Stimulated activated naive CD4-positive, alpha-beta T cell (primary cell): Measurements from ENCODE around the gene FAM118B.
A peak's percentile ranks its signal among the peaks of the same experiment; 100 is the strongest.
"Not testable (repeated sequence)": the region's sequence is repeated elsewhere in the genome, so short reads cannot be mapped to it uniquely, and the experiment has no call there.

Experiments used
- DNase-seq, 6 experiments: peaks; one replicate each; lab custom pipeline; 2025; lab: John Stamatoyannopoulos, UW

FAM118B gene

DNA sequence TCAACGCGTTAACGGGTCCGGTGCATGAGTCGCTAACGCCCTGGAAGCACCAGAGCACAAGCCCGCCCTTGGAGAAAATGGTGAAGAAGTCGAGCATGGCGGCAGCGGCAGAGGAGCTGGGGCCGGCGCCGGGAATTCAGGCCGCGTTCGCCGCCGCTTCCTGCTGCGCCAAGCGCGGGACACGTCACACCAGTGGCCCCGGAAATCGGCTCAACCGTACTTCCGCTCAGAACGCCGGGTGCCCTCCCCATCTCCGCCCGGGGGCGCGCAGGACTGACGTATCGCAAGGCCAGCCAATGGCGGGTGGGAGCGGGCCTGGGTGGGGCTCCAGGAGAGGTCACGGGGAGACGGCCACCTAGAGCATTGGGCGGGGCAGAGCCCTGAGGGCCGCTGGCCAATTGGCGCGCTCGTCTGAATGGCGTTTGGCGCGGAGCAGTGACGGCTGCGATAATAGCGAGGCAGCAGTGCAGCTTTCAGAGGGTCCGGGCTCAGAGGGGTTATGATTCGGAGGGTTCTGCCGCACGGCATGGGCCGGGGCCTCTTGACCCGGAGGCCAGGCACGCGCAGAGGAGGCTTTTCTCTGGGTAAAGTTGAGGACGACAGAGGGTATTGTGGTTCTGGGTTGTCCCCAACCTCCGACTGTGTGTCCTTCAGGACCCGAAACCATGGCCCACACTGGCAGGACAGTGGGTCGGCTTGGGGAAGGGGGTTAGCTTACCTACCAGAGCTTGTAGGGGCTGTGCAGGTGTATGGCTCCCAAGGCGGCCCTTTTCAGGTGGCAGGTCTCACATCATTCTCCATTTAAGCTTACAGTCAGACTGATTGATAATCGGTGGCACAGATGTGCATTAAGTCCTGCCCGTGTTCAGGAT lies 57.4 kb downstream of the FAM118B start, which contains the start of the genes FOXRED1 and SRPRA:
Gene FOXRED1 (plus strand): TSS at position 447 of the 872 bp plus-strand sequence. CDS start 53 bp downstream, at position 500.
Gene SRPRA (minus strand): TSS at position 188 of the 872 bp plus-strand sequence. CDS start 91 bp downstream, at position 97.
- DNase-seq: peak; percentile 98 to 99 (median 99)

DNA sequence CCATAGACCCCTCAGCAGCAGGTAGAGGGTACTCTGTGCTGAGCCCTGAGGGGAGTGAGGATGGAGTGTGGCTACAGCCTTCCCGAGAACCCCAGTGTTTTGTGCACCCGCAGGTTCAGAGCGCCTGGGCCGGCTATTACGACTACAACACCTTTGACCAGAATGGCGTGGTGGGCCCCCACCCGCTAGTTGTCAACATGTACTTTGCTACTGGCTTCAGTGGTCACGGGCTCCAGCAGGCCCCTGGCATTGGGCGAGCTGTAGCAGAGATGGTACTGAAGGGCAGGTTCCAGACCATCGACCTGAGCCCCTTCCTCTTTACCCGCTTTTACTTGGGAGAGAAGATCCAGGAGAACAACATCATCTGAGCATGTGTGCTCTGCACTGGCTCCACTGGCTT lies 65.7 kb downstream of the FAM118B start:
- DNase-seq: no peak

DNA sequence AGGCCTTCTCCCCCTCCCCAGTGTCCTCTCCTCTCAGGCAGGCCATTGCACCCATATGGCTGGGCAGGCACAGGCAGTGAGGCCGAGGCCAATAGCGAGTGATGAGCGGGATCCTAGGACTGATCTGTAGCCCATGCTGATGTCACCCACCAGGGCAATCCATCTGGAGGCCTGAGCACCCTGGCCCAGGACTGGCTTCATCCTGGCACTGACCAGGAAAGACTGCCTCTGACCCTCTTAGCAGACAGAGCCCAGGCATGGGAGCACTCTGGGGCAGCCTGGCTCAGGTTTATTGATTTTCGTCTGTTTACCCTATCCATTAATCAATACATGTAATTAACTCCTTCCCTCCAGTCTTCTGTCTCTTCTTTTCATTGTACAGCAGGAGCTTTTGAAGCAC lies 66.2 kb downstream of the FAM118B start:
- no peak for DNase-seq

DNA sequence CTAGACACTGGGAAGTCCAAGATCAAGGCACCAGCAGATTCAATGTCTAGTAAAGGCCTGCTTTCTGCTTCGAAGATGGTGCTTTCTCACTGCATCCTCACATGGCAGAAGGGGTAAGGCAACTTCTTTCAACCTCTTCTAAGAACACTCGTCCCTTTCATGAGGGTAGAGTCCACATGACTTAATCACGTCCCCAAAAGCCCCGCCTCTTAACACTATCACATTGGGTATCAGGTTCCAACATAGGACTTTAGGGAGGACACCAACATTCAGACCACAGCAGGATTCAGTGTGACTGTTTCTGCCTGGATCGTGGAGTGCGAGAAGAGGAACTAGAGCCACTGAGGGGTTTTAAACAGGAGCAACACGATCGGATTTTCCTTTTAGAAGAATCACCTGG lies 67.6 kb downstream of the FAM118B start:
- no peak for DNase-seq

DNA sequence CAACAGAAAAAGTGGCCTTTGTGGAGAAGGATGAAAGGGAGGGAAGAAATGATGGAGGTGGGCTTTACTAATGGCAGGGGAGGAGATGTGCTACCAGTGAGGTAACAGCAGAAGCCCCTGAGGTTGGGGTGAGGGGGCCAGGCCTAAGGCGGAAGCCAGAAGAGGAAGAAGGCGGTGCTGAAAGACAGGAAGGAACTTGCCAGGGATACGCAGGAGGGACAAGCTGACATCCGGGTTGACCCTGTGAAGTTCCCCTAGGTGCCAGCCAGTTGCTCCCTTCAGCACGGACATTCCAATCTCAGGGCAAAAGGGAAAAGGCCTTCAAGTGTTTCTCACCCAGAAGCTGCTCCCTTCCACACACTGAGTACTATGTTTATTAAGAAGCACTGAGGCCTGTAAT lies 69.0 kb downstream of the FAM118B start:
- peak in 2 of 6 experiments; percentile 2 to 9 for DNase-seq

DNA sequence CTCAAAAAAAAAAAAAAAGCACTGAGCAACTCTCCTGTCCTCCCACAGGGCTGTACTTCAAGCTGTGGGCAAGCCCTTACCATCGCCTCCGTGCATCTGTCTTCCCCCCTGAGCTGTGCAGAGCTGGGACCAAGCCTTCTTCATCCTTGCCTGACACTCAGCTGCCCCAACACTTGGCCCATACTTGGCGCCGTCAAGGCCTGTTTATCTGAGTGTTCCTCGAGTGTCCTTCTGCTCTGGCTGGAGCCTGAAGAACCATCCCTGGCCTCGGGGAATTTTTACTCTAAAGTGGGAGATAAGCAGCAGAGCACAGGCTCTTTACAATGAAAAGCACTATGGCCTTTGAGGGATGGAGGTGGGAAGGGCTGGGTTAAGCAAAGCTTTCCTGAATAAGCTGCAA lies 69.7 kb downstream of the FAM118B start:
- no peak for DNase-seq

DNA sequence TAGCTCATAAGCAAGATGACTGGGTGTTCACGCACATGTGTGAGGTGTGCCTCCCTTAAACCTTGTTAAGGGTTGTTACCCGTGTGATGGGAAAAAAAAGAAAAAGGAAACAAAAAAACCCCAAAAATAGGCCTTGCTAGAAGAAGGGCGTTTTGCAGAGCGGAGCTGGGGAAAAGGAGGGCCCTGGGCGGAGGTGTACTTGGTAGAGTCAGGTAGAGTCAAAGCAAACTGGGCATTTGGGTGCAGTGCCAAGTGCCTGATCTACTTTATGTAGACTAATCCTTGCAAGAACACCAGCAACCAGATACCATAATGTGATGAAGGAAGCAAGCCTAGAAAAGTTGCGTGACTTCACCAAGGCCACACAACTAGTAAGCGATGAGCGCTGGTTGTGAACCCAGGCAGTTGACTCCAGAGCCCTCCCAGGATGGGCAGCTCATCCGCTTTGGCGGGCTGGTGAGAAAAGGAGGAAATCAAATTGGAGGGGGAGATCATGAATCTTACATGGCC lies 70.1 kb downstream of the FAM118B start:
- no peak for DNase-seq

DNA sequence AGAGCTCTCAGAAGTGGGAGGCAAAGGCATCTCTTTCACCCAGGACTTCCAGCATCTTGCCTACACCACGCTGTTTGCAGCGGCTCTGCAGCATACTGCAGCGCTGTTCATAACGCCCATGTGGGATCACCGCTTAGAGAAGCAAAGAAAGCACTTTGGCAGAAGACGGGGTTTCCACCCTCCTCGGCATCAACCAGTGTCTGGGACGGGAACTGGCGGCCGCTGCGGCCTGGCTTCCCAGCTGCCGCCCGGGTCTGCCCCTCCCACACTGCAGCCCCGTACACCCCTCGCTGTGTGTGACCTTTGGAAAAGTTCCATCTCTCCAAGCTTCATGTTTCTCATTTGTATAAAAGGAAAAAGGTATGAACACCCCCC lies 70.8 kb downstream of the FAM118B start:
- DNase-seq: peak; percentile 29 to 67 (median 34)

DNA sequence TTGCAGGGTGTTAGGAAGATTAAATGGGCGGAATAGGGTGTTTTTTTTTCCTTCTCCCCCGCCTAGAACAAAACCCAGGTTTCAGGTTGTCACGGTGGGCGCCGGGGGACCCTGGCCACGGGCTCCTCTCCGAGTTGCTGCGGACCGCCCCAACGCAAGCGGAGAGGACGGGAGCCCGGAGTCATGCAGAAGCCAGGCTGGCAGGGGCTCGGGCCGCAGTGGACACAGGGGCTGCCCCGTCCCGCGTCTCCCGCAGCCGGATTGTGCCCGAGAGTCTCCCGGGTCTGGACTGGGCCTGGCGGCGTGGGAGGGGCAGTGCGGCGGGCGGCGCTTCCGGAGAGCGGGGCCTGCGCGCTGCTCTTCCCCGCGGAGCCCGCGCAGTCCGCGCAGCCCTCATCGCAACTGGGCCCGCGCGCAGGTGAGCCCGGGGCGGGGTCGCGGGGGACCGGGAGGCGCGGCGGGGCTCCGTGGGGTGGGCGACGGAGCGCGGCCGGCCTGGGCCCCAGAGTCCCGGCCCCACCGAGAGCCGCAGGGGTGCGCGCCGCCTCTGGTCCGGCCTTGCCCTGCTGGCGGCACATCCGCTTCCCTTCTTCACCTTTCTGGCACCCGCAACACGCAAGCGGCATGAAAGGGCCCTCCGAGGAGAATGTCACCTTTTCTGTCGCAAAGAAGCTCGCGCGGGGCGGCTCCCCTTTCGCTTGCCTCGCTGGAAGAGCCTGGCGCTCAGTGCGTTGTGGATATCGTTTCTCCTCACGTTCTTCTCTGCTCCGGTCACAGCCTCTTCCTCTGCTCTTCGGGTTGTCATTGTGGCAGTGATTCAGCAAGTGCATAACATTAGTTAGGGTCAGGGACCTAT lies 71.4 kb downstream of the FAM118B start, which contains the start of gene TIRAP:
Gene TIRAP (plus strand): TSS at position 358 of the 856 bp plus-strand sequence. CDS start 7,802 bp downstream, outside the sequence.
- DNase-seq: peak; percentile 40 to 77 (median 60)

DNA sequence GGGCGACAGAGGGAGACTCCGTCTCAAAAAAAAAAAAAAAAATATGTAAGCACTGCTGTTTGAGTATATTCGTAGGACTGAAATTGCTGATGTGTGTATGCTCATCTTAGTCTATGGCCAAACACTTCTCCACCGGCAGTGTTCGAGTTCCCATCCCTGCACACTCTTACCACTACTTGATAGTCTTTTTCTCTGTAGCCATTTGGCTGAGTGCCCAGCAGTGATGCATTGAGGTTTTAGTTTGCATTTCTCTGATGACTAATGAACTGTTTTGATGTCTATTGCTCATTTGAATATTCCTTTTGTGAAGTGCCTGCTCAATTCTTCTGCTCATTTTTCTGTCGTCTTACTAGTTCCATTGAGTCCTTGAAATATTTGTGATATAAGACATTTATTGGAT lies 73.2 kb downstream of the FAM118B start:
- peak in 5 of 6 experiments; percentile 23 to 61 (median 44) for DNase-seq

DNA sequence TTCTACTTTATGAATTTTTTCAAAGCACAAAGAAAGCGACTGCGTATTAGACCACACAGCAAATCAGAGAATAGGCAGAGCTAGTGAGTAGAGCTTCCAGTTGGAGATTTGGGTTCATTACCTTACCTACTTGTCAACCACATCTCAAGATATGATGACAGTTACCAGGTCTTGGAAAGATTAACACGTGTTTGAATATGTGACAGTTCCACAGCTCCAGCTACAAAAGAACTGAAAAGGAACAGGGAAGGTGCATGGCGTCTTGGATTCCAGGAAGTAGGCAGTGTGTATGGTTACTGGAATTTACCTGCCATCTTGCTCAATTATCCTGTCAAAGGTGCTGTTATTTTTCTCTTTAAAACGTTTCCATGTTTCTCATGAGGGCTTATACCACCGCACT lies 76.7 kb downstream of the FAM118B start:
- DNase-seq: no peak

DNA sequence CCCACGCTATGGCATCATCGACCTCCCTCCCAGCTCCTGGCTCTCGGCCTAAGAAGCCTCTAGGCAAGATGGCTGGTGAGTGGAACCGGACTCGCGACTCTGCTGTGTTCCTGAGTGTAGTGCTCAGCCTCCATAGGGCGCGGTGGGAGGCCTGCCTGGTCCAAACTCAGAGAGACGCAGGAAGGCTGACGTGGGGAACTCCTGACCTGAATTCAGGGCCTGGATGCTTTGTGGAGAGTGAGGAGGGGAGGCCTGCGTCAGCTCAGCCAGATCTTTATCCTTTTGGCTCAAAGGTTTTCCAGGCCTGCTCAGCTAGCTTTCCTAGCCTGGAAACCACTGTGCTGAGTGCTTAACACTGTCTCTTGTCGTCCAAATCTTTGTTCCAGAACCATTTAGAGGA lies 79.3 kb downstream of the FAM118B start:
- no peak for DNase-seq

DNA sequence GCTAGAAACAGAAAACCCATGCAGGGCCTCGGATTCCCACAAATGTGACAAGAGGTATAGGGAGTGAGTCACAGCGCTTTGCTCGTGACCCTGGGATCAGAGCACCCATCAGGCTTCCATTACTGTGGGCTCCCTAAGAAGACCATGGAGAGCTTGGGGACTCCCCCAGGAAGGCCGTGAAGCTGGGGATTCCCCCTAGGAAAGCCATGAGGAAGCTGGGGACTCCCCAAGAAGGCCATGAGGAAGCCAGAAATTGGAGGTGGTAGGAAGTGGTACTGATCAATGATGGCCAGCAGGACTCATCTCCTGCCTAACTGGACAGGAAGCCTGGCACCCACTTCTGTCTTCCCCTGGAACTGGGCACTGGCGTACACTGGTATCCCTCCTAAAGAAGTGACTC lies 82.1 kb downstream of the FAM118B start:
- DNase-seq: no peak

DNA sequence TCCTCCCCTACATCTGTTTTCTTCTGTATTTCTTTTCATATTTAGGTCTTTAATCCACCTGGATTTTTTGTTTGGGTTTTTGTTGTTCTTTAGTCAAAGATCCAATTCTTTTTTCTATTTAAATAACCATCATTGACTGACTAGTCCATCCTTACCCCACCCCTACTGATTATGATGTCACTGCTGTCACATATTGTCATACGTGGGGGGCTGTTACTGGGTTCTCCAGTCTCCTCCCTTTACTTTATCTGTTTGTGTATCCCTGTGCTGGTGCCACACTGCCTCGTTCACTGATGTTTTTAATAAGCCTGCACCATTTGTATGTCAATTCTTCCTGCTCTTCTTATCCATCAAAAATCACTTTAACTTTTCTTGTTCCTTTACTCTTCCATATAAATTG lies 85.4 kb downstream of the FAM118B start:
- DNase-seq: no peak

DNA sequence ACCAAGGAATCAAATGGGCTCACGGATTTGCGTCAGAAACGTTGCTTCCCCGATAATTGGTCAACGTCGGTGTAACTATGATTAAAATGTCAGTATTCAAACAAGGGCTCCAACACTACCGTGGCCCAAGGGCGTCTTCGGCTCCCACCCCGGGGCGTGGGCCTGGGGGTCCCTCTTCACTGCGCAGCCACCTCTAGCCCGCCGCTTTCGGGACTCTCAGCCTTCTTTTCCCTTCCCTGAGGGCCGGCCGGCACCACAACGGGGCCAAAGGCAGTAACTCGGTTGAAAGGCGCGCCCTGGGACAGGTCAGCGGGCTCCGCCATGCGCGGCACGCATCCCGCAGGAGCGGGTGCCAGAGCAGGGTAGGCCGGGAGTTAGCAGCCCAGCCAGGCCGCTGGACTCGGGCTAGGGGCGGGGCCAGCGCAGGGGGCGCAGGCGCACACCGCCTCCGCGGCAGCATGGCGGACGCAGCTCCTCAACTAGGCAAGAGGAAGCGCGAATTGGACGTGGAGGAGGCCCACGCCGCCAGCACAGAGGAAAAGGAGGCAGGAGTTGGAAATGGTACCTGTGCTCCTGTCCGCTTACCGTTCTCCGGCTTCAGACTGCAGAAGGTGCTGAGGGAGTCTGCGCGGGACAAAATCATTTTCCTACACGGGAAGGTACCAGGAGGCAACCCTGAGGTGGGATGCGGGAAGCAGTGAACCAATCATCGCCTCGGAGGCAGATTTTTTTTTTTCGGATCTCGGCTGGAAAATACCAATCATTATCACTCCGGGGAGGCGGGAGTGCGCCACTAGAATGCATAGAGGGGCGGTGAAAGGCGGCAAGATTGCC lies 92.3 kb downstream of the FAM118B start, which contains the start of gene DCPS:
Gene DCPS (plus strand): TSS at position 438 of the 834 bp plus-strand sequence. CDS start 21 bp downstream, at position 459.
- peak; percentile 71 to 86 (median 79) for DNase-seq

DNA sequence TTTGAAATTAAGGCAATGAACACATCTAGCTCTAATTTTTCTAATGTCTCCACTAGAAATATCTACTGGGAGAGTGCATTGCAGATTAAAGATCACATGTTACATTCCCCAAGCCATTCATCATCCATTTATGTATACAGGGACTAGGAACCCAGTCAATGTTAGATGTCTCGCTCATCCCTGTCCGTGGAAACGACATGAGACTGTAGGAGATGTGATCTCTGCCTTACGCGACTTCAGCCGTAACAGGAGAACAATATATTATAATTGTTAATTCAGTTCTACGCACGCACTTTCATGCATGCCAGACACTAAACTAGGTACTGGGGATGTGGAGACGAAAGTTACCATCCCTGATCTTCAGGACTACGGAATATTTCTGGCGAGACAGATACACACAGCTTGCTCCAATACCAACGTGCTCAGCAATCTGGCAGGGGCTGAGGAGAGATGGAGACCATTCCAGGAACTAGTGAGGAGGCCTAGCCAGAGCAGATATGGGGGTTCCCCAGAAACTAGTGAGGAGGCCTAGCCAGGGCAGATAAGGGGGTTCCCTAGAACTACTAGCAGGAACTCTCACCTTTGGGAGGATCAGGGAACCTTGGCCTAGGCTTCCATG lies 93.0 kb downstream of the FAM118B start:
- peak in 1 of 6 experiments; percentile 55 for DNase-seq

DNA sequence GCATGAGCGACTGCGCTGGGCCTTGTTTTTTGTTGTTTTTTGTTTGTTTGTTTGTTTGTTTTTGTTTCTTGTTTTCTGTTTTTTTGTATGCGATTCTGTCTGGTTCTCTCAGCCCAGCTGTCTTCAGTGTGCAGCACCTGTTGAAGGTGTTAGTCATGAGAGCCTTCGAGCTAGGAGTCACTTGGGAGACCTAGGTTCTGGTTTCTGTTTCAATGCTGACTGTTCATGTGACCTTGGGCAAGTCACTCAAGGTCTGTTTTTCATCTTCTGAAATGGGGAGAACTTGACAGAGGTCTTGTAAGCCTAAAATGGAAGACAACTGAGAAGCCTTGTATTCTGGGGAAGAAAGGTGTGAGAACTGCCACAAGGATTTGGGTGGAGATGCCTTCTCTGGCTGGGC lies 94.1 kb downstream of the FAM118B start:
- no peak for DNase-seq

DNA sequence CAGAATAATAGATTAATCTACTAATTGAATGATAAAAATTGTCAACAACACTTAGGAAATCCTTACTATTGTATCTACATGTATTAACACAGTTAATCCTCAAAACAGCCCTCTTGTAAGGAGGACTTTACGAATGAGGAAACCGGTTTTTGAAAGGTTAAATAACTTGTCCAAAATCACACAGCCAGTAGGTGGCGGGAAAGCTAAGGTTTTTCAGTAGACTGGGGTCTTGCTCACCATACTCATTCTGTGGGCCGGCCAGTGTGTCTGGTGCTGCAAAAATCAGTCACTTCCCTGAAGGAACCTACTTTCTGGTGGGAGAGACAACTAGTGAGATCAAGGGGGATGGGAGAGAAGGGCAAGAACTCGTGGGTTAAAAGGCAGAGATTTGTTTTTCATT lies 96.1 kb downstream of the FAM118B start:
- DNase-seq: no peak

DNA sequence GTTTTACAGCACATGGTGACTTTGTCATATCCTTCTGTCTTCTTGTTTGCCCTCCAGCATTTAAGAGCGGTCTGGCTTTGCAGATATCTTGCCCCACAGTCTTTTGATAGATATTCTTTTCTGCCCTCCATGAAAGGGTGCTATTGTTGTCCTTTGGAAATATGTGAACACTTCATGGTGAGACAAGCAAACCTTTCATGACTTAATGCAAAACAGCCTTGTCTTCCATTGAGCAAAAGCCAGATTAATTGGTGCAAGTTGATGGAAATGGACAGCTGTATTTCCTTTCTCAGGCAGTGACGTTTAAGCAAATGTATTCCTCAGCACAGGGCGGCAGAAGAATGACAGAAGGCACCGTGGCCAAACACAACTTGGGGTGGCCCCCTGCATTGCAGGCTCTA lies 96.7 kb downstream of the FAM118B start:
- DNase-seq: no peak

DNA sequence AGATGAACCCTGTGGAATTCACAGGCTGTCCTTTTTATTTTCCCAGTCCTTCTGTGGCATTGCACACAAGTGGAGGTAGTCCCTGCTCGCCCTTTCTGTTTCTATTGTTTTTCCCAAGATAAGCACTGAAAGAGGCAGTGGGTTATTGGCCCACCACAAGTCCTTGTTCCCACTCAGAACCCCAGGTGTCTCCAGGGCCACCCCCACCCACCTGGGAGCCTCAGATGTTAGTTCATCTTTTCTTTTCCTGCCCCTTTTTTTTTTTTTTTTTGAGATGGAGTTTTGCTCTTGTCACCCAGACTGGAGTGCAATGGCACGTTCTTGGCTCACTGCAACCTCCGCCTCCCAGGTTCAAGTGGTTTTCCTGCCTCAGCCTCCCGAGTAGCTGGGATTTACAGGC lies 97.2 kb downstream of the FAM118B start:
- DNase-seq: not testable (repeated sequence)
